ENCODE measurements around the gene PTPN20.

PTPN20 gene

DNA sequence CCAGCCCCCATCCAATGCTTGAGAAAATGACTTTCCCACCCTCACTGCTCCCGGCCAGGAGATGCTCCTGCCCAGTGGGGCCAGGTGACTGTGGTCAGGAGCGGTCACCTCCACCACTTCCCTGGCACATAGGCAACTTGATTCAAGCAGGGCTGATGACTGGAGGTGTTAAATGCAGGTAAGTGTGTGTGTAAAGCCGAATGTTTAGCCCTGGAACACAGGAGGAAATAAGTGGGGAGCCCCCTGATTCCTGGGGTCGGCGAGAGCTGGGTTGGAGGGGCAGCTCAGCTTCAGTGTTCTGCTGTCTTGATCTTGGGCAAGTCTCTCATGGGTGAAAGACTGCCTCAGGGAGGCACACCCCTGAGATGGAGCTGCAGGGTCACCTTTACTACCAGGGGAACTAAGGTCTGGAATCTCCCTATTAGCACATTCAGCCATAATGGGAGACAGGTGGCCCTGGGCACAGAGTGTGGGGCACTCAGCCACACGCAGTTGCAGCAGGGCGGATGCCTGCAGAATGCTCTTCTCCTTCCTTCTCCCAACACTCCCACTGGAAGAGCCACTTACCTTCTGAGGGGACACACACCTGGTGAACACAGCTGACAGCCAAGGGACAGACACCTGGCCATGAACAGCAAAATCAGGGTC is 124.1 kb downstream of the PTPN20 start:
- DNase-seq = no peak

DNA sequence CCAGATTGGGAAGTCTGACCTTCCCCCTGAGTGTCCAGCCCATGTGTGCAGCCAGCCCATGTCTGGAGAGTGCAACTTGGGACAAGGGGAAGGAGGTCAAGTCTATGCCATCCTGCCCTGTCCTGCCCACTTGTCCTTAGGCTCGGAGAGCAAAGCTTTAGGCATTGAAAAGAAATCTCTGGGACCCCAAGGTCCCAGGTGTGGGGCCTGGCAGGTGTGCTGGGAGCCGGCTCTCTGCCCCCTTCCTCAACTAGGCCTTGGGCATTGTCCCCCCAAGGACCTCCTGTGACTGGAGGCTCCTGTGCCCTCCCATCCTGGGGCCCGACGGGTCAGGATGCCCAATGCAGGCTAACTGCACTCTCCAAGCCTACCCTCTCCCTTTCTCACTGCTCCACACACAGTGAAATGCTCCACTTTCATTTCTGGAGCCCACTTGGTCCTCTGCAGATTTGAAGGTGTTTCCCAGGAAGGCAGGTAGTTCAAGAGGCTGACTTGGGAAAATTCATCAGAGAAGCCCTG is 124.7 kb downstream of the PTPN20 start:
- no peak for DNase-seq

DNA sequence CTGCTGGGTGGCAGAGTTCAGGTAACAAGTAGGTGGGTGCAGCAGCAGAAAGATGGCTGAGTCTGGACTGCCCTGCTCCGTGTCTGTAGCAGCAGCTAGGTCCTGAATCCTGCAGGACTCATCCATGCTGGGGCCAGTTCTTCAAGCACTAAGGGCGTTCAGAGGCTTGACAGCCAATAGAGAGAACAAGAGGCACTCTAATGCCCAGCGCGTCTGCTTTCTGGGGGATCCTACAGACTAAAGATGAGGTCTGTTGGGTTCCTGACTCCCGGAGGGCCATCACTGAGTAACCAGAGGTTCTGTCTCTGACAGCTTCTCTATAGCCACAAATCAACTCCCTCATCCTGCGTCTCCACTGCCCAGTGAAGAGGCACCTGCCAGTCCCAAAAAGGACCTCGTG is 125.5 kb downstream of the PTPN20 start:
- DNase-seq = no peak

DNA sequence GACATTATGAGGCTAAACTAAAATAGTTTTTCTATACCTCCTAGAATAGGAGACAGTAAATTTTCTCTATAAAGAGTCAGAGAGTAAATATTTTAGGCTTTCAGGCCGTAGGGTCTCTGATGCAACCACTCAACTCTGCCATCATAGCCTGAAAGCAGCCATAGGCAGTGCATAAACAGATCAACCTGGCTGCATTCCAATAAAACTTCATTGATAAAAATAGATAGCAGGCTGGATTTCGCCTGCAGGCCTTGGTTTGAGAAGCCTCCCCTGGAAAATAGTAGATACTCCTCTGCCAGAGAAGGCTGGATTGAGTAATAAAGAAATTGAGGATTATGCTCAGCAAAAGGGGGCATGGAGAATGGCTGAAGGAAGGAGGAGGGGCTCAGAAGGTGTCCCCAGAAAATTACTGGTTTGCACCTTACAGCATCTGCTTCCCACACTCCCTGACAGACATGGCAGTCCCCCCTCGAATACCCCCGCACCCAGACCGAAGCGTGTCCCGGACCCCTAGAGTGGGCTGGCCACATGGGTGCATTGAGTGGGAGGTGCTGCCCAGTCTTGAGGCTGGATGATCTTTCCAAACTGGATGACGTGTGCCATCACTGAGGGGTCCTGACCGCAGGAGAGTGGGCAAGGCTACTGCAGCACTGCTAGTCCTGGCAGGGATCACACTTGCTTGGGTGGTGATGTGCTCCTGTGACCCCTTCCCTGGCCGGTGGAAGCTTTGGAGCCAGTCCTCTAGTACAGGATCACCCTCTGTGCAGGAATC is 126.6 kb downstream of the PTPN20 start:
- DNase-seq = no peak

DNA sequence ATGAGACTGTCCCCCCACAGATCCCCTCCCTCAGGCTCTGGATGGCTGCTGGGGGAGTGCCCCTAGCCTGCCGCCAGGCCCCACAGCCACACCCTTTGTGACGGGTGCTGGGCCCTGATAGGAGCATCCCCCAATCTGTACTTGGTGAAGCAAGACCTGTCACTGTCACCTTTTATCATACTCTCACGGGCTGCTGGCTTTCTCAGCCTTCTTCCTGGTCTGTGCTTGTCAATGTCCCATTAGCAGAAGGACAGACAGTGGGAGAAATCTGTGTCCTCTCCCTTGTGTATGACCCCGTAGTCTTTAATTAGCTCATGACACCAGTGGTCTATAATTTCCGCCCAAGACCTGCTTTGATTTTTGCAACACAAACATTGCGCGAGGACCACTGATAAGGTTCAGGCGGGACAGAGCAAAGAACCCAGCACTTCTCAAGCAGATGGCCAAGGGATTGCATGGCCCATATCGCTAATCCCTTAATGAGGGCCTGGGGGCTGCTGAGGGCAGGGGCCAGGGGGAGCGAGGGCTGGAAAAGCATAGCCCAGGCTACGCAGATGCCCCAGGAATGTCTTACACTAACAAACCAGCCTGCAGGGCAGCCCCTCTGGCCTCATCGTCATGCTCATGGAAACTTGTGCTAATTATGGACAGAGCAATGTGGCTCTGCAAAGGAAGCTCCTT is 127.8 kb downstream of the PTPN20 start:
- no peak for DNase-seq

DNA sequence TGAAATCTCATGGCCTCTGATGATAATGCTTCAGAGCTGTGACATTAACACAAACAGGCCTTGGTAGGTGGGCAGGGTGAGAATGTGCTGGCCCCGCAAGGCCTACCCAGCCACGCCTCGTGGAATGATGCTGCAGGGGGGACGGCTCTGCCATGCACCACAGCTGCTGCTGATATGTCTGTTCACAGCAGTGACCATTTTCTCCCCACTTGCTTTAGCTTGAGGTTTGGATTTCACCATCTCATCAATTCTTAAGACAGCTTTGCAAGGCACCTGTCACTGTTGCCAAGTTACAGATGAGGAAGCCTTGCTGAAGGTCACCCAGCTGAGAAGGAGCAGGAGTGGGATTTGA is 128.3 kb downstream of the PTPN20 start:
- DNase-seq = no peak

DNA sequence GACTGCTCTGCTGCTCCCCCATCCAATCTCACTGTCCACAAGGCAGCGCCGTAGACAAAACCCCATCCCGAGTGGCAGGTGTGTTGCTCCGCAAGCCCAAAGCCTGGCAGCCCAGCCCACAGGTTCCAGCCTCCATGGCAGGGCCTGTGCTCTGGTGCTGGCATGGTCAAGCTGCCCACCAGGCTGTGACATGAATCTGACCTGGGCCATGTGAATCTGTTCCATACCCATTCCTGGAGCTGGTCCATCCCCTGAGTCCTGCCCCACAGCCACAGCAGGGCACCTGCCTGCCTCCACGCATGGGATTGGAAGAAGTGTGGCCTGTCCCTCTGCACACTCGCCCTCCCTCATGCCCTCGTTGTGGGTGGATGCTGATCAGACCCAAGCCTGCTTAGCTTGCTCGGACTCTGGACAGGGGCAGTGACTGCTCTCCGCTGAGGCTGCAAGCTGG is 128.8 kb downstream of the PTPN20 start:
- DNase-seq = no peak

DNA sequence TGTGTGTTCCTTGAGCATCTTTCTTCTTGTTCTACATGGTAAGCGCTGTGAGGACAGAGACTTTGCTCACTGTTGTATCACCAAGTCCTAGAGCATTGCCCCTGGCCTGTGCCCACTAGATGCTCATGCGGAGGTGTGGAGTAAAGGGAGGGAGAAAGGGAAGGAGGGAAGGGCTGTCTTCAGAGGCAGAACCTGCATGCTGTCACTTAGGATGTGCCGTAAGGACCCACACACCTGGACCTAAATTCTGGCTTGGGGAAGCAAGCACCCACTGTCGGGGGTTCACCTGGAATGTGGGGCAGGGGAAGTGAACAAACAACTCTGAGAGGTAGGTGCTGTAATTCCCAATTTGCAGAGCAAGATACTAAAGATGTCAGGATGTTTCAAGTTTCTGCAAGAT is 129.5 kb downstream of the PTPN20 start:
- DNase-seq = no peak

DNA sequence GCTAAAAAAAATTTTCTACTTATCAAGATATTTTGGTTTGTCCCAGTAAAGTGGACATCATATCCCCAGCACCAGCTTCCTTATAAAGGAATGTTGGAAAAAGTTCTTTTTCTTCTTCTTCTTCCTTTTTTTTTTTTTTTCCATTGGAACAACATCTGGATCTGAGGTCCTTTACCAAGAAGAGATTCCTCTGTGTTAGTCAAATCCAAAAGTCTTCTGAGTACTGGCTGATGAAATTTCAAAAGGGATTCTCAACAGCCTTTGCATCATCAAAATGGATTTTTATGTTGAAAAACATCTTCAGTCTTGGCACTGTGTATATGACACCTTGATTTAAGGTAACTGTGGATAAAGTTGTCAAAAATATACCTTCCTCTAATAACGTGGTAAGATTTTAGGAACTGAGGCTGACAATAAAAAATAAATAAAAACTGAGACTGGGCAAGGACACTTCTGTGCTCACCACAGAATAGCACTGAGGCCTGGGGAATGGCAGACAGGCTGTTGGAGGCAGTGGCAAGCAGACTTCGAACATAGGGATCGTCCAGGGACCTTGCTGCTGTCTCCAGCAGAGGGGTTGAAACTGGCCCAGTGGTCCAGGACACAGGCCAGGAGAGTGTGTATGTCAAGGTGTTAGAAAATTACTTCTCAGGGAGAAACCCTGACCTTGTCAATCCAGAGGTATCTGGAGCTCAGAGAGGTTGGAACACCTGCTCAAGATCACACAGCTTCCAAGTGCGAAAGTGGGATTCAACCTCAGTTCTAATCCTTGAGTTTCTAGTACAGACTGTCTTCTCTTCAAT is 130.4 kb downstream of the PTPN20 start:
- no peak for DNase-seq

DNA sequence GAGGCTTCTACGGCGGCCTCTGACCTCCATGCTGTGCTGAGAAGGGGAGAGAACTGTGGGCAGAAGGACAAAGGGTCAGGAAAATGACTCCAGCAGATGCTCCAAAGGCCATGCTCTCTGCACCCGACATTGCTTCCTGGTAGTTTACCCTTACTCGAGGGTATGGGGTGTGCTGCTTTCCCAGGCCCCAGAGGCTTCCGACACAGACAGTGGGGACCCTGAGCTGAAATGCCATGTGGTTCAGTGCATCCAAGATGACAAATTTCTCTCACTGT is 130.9 kb downstream of the PTPN20 start:
- DNase-seq = no peak

DNA sequence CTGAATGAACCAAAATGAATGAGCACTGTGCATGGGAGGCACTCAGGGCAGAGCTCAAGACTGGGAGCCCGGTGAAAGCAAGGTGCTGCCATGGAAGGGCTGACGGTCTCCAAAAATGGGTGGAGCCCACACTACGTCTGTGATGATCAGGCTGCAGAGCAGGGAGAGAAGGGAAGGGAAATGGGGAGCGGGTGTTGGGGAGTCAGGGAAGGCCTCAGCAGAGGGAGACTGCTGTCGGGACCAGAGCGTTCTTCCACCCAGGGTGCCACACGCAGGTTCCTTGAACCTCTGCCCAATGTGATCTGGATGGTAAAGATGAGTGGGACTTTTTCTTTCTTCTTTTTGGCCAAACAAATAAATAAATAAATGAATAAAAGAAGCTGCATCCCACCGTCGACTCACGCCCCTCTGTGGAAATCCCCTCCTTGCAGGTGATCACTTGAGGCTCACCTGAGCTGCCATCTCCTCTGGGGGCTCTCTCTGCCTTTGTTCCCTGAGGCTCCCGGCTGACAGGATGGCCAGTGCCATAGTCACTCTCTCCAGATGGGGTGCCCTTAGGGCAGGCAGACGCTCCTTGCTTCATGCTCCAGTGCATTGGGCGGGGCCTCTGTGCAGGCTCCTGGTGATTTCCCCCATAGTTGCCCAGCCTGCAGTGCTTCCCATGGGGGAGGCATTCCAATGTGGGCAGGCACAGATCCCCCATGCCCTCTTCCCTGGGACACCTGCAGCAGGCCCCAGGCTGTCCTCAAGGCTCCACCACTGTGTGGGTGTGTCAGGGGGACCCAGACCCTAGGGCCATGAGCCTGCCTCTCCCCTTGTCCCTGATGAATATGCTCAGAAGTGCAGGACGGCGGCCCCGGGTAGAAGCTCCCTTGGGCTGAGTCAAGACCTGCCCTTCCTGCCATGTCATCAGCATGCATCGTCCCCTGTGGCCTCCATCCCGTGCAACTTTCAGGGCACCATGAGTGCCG is 131.8 kb downstream of the PTPN20 start:
- peak; percentile 9 for DNase-seq

DNA sequence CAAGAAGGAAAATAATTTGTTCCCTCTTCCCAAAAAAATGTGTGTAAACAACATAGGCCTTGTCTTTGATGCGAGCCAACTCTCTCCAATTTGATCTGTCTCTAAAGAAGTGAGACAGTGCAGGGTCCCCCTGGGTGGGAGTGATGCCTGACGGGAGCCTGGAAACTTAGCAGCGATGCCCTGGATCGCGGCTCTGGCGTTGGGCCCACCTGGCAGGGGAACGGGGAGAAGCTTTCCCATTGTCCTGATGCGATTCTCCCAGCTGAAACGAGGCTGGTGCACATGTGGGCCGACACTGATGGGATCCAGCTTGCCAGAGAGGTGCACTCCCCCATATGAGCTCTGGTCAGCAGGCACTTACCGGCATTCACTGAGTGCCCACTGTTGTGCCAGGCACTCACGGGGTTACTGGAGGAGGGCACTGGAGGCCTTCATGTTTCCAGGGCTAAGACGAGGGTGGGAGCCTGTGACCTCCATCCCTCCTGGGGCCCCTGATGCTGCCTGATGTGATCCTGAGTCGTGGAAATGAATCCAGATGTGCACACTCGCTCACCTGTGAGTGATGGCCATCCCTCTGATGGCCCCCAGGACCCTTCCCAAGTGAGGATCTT is 132.8 kb downstream of the PTPN20 start:
- DNase-seq = no peak

DNA sequence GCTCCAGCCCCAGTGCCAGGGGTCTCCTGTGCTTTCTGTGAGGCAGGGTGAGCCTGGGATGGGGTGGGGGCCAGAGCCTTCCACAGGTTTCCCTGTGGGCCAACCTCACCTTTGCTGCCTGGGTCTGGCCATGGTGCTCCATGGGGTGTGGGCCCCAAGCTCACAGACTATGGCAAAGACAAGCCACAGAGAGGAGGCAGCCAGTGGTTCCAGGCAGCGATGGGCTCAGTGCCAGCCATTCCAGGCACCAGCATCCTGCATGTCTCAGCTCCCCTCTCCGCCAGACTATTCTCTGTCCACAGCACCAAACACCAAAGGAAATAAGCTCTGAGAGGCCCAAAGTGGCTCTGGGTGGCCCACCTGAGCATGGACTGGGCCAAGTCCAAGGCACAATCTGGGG is 133.5 kb downstream of the PTPN20 start:
- DNase-seq = no peak

DNA sequence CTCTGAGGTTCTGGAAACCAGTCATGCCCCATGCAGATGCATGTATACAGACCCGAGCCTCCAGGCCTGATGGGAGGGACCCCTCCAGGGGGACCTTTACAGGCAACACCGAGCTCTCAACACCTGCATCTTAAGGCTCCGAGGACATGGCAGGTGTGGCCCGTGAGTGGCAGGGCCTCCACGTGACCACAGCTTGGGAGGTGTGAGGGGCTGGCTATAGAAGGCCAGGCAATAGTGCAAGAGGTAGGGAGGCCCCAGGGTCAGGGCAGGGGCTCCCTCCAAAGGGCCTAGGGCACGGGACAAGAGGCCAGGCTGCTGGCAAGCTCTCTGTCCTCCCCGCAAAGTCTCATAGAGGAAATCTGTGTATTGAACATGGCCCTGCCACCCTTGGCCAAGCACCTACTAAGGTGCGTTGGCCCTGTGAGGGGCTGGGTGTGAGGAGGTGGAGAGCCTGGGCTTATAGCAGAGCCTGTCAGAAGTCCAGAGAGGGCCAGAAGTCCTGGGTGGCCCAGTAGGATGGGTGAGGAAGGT is 134.2 kb downstream of the PTPN20 start:
- no peak for DNase-seq

DNA sequence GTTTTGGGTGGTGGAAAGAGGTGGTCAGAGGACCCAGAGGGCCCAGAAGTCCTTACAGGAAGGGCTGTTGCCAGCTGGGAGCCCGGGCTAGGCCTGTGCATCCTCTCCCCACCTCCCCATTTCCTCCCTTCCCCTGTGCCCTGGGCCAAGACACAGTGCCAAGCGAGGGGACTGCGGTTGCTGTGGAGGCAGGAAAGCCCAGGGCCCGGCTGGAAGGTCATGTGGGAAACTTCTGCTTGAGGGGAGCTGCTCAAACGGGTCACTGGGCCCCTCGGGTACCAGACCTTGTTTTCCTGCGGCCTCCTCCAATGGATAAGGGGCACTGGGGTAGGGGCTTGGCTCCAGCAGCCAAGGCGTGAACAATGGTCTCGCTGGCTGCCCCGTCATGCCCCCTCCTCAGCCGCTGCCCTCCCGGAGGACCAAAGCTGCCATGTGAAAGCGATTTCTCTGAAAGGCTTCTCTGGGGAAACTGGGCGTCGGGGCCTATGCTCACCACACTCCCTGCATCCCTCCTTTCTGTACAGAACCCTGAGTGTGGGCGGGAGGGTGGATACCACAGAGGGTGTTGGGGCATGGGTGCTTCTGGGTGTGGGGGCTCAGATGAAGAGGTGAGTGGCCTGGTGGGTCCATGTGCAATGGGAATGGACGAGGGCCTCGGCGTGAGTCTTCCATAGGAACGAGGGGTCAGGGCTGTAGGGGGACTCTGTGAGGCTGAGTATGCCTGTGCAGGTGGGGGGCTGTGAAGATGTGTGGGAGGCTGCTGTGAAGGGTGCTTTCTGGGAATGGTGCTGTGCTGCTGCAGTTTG is 135.3 kb downstream of the PTPN20 start:
- no peak for DNase-seq

DNA sequence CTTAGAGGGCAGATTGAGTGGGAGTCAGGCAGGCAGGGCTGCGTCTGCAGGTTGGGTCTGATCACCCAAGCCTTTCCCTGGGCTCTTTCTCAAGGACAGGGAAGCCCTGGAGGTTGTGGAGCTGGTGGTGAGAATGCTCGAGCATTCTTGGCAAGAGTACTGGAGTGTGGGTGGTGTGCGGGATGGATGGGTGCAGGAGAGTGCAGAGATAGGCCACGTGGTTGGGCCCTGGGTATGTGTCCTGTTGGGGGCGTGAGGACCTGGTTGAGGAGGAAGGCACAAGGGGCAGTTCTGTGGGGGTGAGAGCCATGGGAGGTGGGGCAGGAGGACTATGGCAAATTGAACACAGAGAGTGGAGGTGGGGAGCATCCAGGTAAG is 135.9 kb downstream of the PTPN20 start:
- no peak for DNase-seq

DNA sequence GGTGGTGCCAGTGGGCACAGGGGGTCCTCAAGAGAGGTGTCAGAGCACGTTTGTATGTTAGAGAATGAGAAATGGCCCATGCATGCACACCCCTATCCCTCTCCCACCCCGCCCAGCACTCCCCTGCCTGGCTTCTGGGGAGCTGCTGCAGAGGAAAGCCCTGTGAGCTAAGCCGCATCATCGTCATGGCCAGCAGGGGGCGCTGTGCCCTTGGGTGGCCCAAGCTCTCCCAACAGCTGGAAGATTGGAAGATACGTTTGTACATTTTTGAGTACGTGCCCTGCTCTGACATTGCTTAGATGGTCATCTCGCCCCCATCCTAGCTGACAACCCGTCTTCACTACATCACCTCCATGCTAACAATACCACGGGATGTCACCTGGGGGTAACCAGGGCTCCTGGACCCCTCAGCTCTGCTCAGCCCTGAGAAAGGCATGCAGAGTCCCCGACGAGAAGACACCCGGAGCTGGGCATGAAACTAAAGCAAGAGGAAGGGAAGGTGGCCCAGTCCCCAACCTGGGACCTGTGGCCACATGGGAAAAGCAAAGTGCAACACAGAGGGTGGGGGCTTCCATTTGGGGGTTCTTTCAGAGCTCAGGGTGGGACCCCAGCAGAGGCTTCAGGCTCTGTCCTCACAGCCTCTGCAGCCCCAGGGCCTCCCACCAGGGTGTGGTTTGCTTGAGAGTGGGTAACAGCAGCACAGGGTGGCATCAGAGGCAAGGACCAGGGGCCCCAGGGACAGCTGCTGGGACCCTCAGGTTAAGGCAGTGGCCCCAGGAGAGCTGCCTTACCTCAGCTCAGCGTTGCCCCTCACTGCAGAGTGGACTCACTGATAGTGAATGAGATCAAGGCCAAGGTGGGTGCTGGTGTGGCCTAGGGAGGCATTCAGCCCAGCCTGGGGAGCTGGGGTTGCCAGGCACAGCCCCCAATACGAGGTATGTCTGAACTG is 136.6 kb downstream of the PTPN20 start:
- peak; percentile 19 for DNase-seq

DNA sequence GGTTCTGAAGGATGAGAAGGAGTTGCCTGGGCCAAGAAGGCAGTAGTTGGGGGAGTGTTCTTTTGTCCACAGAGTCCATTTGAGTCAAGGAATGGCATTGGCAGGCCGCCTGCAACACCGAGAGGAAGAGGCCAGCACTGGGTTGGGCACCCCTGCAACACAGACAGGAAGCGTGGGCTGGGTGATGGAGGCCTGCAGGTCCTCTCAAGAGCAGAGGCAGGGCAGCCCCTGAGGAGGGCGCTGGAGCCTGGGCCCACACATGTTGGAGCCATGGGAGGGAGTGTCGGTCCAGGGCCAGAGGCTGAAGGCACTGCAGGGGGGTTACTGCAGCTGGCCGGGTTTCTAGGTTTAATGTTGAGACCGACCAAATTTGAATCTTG is 137.3 kb downstream of the PTPN20 start:
- DNase-seq = no peak

DNA sequence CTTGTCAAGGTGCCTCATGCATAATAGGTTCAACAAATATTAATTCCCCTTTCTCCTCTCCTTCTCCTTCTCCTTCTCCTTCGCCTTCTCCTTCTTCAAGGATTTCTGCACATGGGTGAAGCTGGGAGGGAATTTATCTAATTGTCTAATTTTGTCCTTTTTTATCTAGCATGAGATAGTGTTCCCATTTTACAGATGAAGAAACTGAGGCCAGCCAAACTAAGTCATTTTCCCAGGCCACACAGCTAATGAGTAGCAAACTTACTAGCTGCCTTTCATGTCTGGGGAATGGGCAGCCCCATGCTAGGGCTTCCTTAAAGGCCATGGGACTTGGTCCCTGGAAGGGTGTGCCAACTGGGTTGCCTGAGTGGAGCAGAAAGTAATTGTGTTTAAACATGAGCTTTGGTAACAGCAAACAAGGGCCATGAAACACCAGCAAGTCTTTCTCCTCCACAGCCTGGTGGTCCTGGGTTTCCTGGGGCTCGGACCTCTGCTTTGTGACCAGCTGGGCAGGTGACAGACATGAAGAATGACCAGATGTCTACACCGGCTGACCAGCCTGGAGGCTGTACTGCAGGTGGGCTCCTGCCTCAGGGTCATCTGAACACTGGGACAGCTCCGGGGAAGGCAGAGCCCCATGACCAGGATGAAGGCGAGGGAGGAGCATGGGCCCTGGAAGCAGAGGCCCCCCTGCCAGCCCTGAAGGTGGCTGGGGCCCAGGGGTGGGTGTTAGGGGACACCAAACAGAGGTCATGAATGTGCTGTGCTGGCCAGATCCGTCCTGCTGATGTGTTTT is 138.0 kb downstream of the PTPN20 start:
- no peak for DNase-seq
